HepG2 (cell line): Measurements from ENCODE around the gene ELL. TPM values are rescaled to one million over a fixed set of nuclear protein-coding genes. Genes with fewer than 3 reads are reported as not detected.

Experiments
- ARID4A ChIP-seq: sonication (generic); formaldehyde crosslinking; IDR thresholded peaks from 2 replicates; pipeline ENCODE4 v1.5.0; 2020; ENCODE audit warnings: mild to moderate bottlenecking, missing genetic modification reagents, borderline replicate concordance
- CREB1 ChIP-seq, 2 experiments: fragments of 450-650 bp in 1 of 2; IDR thresholded peaks; 2 replicates each; pipeline ENCODE4 v1.6.1; 2016 to 2017; ENCODE audit warnings: control low read depth in 1 of 2, mild to moderate bottlenecking in 1 of 2, missing compliant biosample characterization in 1 of 2, missing genetic modification characterization in 1 of 2
- ELF3 ChIP-seq: IDR thresholded peaks from 2 replicates; pipeline ENCODE4 v1.6.1; 2016; ENCODE audit warnings: missing genetic modification reagents, missing compliant biosample characterization
- GABPA ChIP-seq, 2 experiments: IDR thresholded peaks; 2 replicates each; pipeline ENCODE4 v1.6.1; 2011 to 2016; ENCODE audit warnings: low read depth in 2 of 2, low read length in 1 of 2, missing biosample characterization in 1 of 2, missing genetic modification characterization in 1 of 2
- GFI1 ChIP-seq: sonication (generic); formaldehyde crosslinking; IDR thresholded peaks from 2 replicates; pipeline ENCODE4 v1.5.0; 2020; ENCODE audit warnings: missing genetic modification reagents, mild to moderate bottlenecking, borderline replicate concordance
- GPN1 ChIP-seq: sonication (generic); formaldehyde crosslinking; IDR thresholded peaks from 2 replicates; pipeline ENCODE4 v1.5.1; 2020; ENCODE audit warnings: missing genetic modification reagents, borderline replicate concordance
- HDAC2 ChIP-seq: sonication (generic); formaldehyde crosslinking; IDR thresholded peaks from 2 replicates; pipeline ENCODE4 v1.4.0; 2020; ENCODE audit warnings: missing genetic modification reagents
- HNF4A ChIP-seq: sonication (generic); formaldehyde crosslinking; IDR thresholded peaks from 2 replicates; pipeline ENCODE4 v1.4.0; 2020; ENCODE audit warnings: missing genetic modification reagents
- KDM6A ChIP-seq: IDR thresholded peaks from 2 replicates; pipeline ENCODE4 v1.6.1; 2016; ENCODE audit warnings: low read depth
- MAX ChIP-seq: IDR thresholded peaks from 2 replicates; pipeline ENCODE4 v1.6.1; 2012; ENCODE audit warnings: inconsistent platforms
- MXI1 ChIP-seq: IDR thresholded peaks from 3 replicates; pipeline ENCODE4 v1.6.1; 2012; ENCODE audit warnings: low read depth, low read length, inconsistent platforms, borderline replicate concordance
- NFE2 ChIP-seq: sonication (generic); formaldehyde crosslinking; IDR thresholded peaks from 2 replicates; pipeline ENCODE4 v1.4.0; 2020; ENCODE audit warnings: missing genetic modification reagents
- ONECUT2 ChIP-seq: sonication (generic); formaldehyde crosslinking; IDR thresholded peaks from 2 replicates; pipeline ENCODE4 v1.4.0; 2020; ENCODE audit warnings: missing genetic modification reagents
- PITX1 ChIP-seq: sonication (generic); formaldehyde crosslinking; IDR thresholded peaks from 2 replicates; pipeline ENCODE4 v1.5.1; 2020; ENCODE audit warnings: mild to moderate bottlenecking, missing genetic modification reagents
- PTBP1 ChIP-seq: fragments of 200-400 bp; formaldehyde crosslinking; IDR thresholded peaks from 2 replicates; pipeline ENCODE4 v1.6.1; 2018; ENCODE audit warnings: low read length, low read depth; ENCODE audit not compliant: poor library complexity, severe bottlenecking
- RCOR2 ChIP-seq: IDR thresholded peaks from 2 replicates; pipeline ENCODE4 v1.6.1; 2016; ENCODE audit warnings: missing biosample characterization, missing genetic modification reagents
- SUZ12 ChIP-seq: fragments of 150-350 bp; IDR thresholded peaks from 2 replicates; pipeline ENCODE4 v1.6.1; 2014; ENCODE audit warnings: low read depth, low read length
- TCF12 ChIP-seq, 2 experiments: fragments of 450-650 bp in 1 of 2; sonication (generic) in 1 of 2; formaldehyde crosslinking in 1 of 2; IDR thresholded peaks; 2 replicates each; pipeline versions ENCODE4 v1.6.1 to v1.8.0; 2017 to 2022; ENCODE audit warnings: antibody characterized with exemption in 1 of 2, mild to moderate bottlenecking in 1 of 2, missing genetic modification reagents in 1 of 2, moderate library complexity in 1 of 2
- TP53 ChIP-seq: sonication (generic); formaldehyde crosslinking; conservative IDR thresholded peaks from 2 replicates; pipeline ENCODE4 v1.4.0; 2020; ENCODE audit warnings: missing genetic modification reagents
- ZFP36 ChIP-seq: fragments of 150-350 bp; IDR thresholded peaks from 2 replicates; pipeline ENCODE4 v1.6.1; 2018; ENCODE audit warnings: borderline replicate concordance, low read length, low read depth; ENCODE audit not compliant: partially characterized antibody
- ZFP36L1 ChIP-seq: sonication (generic); formaldehyde crosslinking; IDR thresholded peaks from 2 replicates; pipeline ENCODE4 v1.8.0; 2022; ENCODE audit warnings: mild to moderate bottlenecking, missing genetic modification reagents, moderate library complexity
- ZKSCAN5 ChIP-seq: sonication (generic); formaldehyde crosslinking; IDR thresholded peaks from 2 replicates; pipeline ENCODE4 v1.5.1; 2020; ENCODE audit warnings: mild to moderate bottlenecking, missing genetic modification reagents
- ZNF101 ChIP-seq: sonication (generic); formaldehyde crosslinking; IDR thresholded peaks from 2 replicates; pipeline ENCODE4 v1.4.0; 2020; ENCODE audit warnings: mild to moderate bottlenecking, low read depth, missing genetic modification reagents, borderline replicate concordance
- ZNF280B ChIP-seq: sonication (generic); formaldehyde crosslinking; IDR thresholded peaks from 2 replicates; pipeline ENCODE4 v1.5.0; 2020; ENCODE audit warnings: missing genetic modification reagents, mild to moderate bottlenecking, borderline replicate concordance
- ZNF430 ChIP-seq: sonication (generic); formaldehyde crosslinking; IDR thresholded peaks from 2 replicates; pipeline ENCODE4 v1.9.0; 2021; ENCODE audit warnings: mild to moderate bottlenecking, missing genetic modification reagents
- polyA plus RNA-seq, 8 experiments: library from polyadenylated mRNA; depleted of rRNA in 3 of 8; stranded (reverse) in 7 of 8; unstranded in 1 of 8; fragments of >200 nt; fragmentation: Illumina TruSeq in 4 of 8; extraction: Trizol in 4 of 8; gene quantifications; 2 replicates each; pipeline versions ENCODE4 v1.2.1 to v1.2.3, GENCODE V29; 2011 to 2016; ENCODE audit warnings: low read depth in 4 of 8, missing spikeins in 1 of 8, mixed read lengths in 1 of 8; ENCODE audit not compliant: insufficient read depth in 1 of 8
- total RNA-seq, 5 experiments: library from RNA; depleted of rRNA; stranded (reverse); fragments of >200 nt; fragmentation: Illumina TruSeq; extraction: Trizol; gene quantifications; 2 replicates each; pipeline ENCODE4 v1.2.3, GENCODE V29; 2016; ENCODE audit warnings: low read depth in 1 of 5

The ELL gene
- total and polyA plus RNA-seq, 2 of the 13 experiments (the other 11 are each of a cell fraction or from before 2014, with no cell fraction given): 3.7 to 5.4 TPM

- TF ChIP-seq MAX: peak; percentile 61
- no peak for TF ChIP-seq GFI1 (CRISPR knock-in tag)
- TF ChIP-seq PITX1 (CRISPR knock-in tag): no peak
- no peak for TF ChIP-seq GABPA (IDR thresholded peaks at IDR 0.05; ENCODE audit: low read depth, low read length)
- TF ChIP-seq GABPA (CRISPR knock-in tag; IDR thresholded peaks at IDR 0.05; ENCODE audit: low read depth): peak; percentile 58
- peak; percentile 13; the same call in 1 of the 2 replicates for TF ChIP-seq HDAC2 (CRISPR knock-in tag)
- TF ChIP-seq GPN1 (CRISPR knock-in tag): no peak
- 0 out of 2 replicates have a peak, but pooled peaks have one; percentile 35 for TF ChIP-seq RCOR2 (CRISPR knock-in tag)
- TF ChIP-seq TCF12 (IDR thresholded peaks at IDR 0.05): no peak
- TF ChIP-seq TCF12 (CRISPR knock-in tag; IDR thresholded peaks at IDR 0.05): no peak
- peak; percentile 54; the same call in 1 of the 2 replicates for TF ChIP-seq ARID4A (CRISPR knock-in tag)
- TF ChIP-seq MXI1: peak; percentile 90; the same call in 1 of the 3 replicates
- no peak for TF ChIP-seq ZNF101 (CRISPR knock-in tag)
- peak; percentile 27; the same call in 1 of the 2 replicates for TF ChIP-seq ZFP36L1 (CRISPR knock-in tag)
- 0 out of 2 replicates have a peak, but pooled peaks have one; percentile 30 for TF ChIP-seq SUZ12
- no peak for TF ChIP-seq HNF4A (CRISPR knock-in tag)
- no peak for TF ChIP-seq ONECUT2 (CRISPR knock-in tag)
- TF ChIP-seq KDM6A (CRISPR knock-in tag): no peak
- no peak for TF ChIP-seq TP53 (CRISPR knock-in tag)
- no peak for TF ChIP-seq PTBP1
- peak; percentile 82 for TF ChIP-seq CREB1 (IDR thresholded peaks at IDR 0.05)
- peak; percentile 85 for TF ChIP-seq CREB1 (CRISPR knock-in tag; IDR thresholded peaks at IDR 0.05)
- no peak for TF ChIP-seq ZNF430 (CRISPR knock-in tag)
- 0 out of 2 replicates have a peak, but pooled peaks have one; percentile 0 for TF ChIP-seq ZNF280B (CRISPR knock-in tag)
- no peak for TF ChIP-seq ZKSCAN5 (CRISPR knock-in tag)
- no peak for TF ChIP-seq NFE2 (CRISPR knock-in tag)
- TF ChIP-seq ELF3 (CRISPR knock-in tag): peak; percentile 50; the same call in 1 of the 2 replicates
- TF ChIP-seq ZFP36: no peak
These were observed 423 bp upstream of the ELL start (continued) for GRCh38 chr19:18522124-18522861.
